Stomach (tissue), 4 donors: ENCODE data around the gene CST5.

Experiments used
- EP300 ChIP-seq: sonication (generic); formaldehyde crosslinking; IDR thresholded peaks from one replicate; pipeline ENCODE4 v1.6.1; 2017; ENCODE audit warnings: antibody characterized with exemption
- TF ChIP-seq, protein P1 (sequence below), 7 experiments: fragments of 450-650 bp in 4 of 7; fragments of 200-600 bp in 3 of 7; sonication (generic) in 3 of 7; IDR thresholded peaks; one replicate each; pipeline ENCODE4 v1.5.1; 2016 to 2019; ENCODE audit warnings: antibody characterized with exemption in 7 of 7, control low read depth in 2 of 7, mild to moderate bottlenecking in 1 of 7

DNA sequence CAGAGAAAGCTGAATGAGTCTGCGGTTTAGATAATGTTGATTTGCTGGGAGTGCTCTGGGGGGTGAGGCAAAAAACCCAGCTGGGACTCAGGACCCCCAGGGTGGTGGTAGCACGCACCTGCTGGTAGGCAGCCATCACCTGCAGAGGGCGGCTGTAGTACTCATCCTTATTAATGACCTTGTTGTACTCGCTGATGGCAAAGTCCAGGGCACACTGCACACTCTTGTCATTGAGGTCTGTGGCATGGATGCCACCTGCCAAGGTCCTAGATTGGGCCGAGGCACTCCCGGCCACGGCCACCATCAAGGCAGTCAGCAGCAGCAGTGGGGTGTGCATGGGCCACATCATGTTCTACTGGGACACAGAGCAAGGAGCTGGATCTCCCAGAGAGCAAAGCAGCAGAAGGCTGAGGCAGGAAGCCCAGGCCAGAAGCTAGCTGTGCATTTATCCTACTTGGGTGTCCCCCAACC is at the start of gene CST5:
- no peak for TF ChIP-seq EP300
- TF ChIP-seq, protein P1, sequence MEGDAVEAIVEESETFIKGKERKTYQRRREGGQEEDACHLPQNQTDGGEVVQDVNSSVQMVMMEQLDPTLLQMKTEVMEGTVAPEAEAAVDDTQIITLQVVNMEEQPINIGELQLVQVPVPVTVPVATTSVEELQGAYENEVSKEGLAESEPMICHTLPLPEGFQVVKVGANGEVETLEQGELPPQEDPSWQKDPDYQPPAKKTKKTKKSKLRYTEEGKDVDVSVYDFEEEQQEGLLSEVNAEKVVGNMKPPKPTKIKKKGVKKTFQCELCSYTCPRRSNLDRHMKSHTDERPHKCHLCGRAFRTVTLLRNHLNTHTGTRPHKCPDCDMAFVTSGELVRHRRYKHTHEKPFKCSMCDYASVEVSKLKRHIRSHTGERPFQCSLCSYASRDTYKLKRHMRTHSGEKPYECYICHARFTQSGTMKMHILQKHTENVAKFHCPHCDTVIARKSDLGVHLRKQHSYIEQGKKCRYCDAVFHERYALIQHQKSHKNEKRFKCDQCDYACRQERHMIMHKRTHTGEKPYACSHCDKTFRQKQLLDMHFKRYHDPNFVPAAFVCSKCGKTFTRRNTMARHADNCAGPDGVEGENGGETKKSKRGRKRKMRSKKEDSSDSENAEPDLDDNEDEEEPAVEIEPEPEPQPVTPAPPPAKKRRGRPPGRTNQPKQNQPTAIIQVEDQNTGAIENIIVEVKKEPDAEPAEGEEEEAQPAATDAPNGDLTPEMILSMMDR (IDR thresholded peaks at IDR 0.05) = no peak
